Measurements from ENCODE around the gene ADAM15.

ADAM15 gene

DNA sequence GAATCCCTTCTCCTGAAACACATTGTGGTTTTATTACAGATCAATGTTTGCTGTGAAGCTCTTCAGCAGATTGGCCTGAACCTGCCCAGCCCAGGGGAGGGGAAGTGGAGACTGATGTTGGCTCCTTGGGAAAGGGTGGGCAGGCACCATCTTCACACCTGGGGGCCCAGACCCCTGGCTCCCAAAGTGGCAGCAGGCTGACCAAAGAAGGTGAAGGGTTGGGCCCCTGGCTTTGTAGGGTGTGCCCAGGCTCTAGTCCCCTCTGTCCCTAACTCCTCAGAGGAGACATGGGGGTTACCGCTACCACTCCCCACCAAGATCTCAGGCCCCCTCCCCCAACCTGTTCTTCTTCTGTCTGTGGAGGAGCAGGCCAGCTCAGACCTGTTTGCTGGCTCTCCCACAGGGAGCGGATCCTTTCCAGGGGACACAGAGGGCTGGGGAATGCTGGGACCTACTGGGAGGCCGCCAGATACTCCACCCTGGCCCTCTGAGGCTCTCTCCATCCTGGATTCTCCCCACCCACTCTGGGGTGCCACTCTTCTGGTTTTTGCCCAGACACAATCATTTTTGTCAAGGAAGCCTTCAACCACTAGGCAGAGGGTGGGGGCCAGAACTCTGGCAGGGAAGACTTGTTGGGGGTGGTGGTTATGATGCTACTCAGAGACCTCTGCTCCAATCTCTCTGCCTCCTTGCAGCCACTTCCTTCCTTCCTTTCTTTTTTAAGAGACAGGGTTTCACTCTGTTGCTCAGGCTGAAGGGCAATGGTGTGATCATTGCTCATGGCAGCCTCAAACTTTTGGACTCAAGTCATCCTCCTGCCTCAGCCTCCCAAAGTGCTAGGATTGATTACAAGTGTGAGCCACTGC is 22.5 kb downstream of the ADAM15 start:
- DNase-seq (ENCODE audit: low read depth in 2 of 2): no peak

DNA sequence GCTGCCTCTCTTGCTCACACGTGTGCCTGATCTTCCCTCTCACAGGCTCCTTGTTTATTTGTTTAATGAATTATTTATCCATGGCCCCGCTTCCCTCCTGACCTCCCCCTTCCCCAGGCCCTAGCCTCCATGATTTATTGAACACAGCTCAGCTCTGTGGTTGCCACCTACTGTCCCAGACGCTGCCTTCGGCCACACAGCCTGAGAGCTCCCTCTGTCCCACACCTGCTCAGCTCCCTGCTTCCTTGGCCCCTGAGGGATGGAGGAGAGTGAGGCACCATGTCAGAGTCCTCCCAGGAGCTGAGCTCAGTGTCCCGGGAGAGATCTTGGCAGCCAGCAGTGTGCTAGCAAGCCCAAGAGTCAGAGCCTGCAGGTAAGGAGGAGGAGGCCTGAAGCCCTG is 24.4 kb downstream of the ADAM15 start:
- no peak for DNase-seq (ENCODE audit: low read depth in 2 of 2)

GRCh38 chr1:155076371-155076770 is 25.3 kb downstream of the ADAM15 start:
- no peak for DNase-seq (ENCODE audit: low read depth in 2 of 2)

GRCh38 chr1:155077346-155077745 is 26.2 kb downstream of the ADAM15 start:
- DNase-seq (ENCODE audit: low read depth in 2 of 2): no peak

GRCh38 chr1:155077758-155078445 is 26.8 kb downstream of the ADAM15 start:
- DNase-seq (ENCODE audit: low read depth in 2 of 2): no peak

DNA sequence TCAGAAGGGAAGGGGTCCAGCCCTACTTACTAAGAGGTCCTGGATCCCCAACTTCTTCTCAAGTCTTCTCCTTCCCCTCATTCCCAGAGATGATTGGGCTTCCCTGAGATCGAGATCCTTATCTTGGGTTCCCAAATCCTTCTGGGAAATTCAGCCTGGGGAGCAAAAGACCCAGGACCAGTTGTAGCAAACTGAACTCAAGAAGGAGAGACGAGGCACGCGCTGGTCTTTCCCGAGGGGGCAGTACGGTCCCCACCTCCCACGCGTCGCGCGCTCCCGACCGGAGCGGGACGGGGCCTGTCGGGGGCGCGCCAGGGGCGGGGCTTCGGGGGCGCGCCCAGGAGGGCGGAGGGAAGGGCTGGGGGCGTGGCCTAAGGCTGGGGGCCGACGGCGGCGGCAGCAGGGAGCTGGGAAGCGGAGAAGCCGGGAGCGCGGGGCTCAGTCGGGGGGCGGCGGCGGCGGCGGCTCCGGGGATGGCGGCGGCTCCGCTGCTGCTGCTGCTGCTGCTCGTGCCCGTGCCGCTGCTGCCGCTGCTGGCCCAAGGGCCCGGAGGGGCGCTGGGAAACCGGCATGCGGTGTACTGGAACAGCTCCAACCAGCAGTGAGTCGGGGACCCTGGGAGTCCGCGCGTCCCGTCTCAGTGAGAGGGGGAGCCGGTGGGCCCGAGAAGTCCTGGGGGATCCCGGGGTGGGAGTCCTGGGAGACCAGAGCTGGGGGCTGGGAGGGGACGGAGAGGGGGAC is 27.5 kb downstream of the ADAM15 start, which contains the start of gene EFNA3:
EFNA3 (plus strand) TSS at position 369 of the 741 bp plus-strand sequence; CDS start at position 474, 105 bp downstream.
- peak; percentile 32 to 34 for DNase-seq (ENCODE audit: low read depth in 2 of 2)

- no peak for DNase-seq (ENCODE audit: low read depth in 2 of 2)
Measured at GRCh38 chr1:155079210-155079486, 28.0 kb downstream of the ADAM15 start.

GRCh38 chr1:155079487-155080311 is 28.6 kb downstream of the ADAM15 start:
- no peak for DNase-seq (ENCODE audit: low read depth in 2 of 2)

- DNase-seq (ENCODE audit: low read depth in 2 of 2): no peak
Measured at GRCh38 chr1:155080312-155081228, 29.5 kb downstream of the ADAM15 start.

DNA sequence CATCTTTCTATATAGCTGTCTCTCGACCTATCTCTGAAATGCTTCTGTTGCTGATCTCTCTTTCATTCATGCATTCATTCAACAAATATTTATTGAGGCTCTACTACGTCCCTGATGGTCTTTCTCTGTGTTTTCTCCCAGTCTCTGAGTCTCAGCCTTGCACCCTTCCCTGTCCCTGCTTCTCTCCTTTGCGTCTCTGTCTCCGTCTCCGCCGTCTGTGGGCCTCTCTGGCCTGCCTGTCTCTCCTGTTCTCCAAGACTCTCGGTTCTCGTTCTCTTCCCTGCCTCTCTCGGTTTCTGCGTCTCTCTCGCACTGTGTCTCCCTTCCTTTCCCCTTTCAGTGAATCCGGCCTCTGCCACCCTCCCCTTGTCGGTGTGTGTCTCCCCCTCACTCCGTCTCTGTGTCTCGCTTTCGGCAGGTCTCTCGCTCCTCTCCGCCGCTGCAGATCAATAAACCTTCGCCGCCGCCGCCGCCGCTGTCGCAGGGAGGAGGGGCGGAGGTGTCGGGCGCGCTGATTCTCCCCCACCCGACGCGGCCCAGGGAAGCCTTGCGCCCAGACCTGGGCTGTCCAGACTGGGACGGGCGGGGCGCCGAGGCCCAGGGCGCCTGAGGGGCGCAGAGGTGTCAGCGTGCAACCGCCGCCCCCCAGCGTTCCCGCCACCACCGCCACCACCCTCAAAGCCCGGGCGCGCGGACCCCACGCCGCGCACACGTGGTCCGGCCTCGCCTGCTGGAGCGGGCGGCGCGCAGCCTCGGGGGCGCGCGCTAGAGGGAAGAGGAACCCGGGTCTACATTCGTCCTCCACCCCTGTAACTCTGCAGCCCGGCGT is 30.6 kb downstream of the ADAM15 start:
- no peak for DNase-seq (ENCODE audit: low read depth in 2 of 2)

- no peak for DNase-seq (ENCODE audit: low read depth in 2 of 2)
Measured at GRCh38 chr1:155082301-155083051, 31.4 kb downstream of the ADAM15 start.

- DNase-seq (ENCODE audit: low read depth in 2 of 2): no peak
Measured at GRCh38 chr1:155083052-155083541, 32.0 kb downstream of the ADAM15 start.

- DNase-seq (ENCODE audit: low read depth in 2 of 2): no peak
Measured at GRCh38 chr1:155083865-155084721, 33.0 kb downstream of the ADAM15 start.

DNA sequence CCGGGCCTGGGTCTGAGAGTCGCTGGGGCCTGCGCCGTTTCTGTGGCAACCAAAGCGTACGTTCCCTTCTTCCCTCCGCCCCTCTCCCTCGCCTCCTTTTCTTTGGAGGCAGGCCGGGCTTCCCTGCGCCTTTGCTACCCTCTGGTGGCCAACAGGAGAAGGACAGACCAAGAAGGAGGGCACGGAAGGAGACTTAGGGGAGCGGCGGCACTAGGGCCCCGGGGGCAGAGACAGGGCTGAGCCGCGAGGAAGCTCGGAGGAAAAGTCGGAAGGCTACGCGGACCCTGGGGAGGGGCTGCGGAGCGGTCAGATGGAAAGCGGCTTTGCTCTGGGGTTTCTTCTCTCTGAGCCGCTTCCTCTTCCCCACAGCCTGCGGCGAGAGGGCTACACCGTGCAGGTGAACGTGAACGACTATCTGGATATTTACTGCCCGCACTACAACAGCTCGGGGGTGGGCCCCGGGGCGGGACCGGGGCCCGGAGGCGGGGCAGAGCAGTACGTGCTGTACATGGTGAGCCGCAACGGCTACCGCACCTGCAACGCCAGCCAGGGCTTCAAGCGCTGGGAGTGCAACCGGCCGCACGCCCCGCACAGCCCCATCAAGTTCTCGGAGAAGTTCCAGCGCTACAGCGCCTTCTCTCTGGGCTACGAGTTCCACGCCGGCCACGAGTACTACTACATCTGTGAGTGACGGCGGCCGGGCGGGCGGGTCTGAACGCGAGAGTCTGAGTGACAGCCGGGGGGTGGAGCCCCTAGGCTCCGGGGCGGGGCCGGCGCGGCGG is 33.8 kb downstream of the ADAM15 start:
- DNase-seq (ENCODE audit: low read depth in 2 of 2): peak; percentile 76 to 78

- DNase-seq (ENCODE audit: low read depth in 2 of 2): peak; percentile 35 to 52
Measured at GRCh38 chr1:155085504-155086127, 34.5 kb downstream of the ADAM15 start.

- peak; percentile 65 to 66 for DNase-seq (ENCODE audit: low read depth in 2 of 2)
Measured at GRCh38 chr1:155086128-155086741, 35.1 kb downstream of the ADAM15 start.
